ENCODE data around the gene GPR21. TPM values are rescaled to one million over a fixed set of nuclear protein-coding genes. Genes with fewer than 3 reads are reported as not detected.

Gene GPR21
- total RNA-seq, 1 experiment from 2014 or later = 1.1 TPM

DNA sequence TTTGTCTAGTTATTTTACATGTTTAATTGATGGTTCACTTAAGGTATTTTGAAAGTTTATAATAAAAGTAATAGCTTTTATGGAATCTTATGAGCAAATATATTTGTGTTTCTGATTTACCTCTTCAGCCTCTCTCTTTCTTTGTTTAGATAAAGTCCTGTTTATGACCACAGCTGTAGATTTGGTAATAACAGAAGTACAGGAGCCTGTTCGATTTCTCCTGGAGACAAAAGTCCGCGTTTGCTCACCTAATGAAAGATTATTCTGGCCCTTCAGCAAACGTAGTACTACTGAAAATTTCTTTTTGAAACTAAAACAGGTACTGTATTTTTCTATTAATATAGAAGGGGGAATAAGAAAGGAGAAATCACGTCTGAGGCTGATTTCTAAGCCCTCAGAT is 35.0 kb upstream of the GPR21 start:
- ChIA-PET POLR2A (no interaction called here), RAD21 (ENCODE audit: low non-redundant PET in 1 of 2, low total read pairs in 2 of 2, uncharacterized antibody in 2 of 2, unreplicated experiment in 2 of 2) (no interaction called here), CTCF (no interaction called here)
- H3K4me2 ChIP-seq (ENCODE audit: low read length) = no peak overlapping the region
- no peak overlapping the region for H2AFZ ChIP-seq (ENCODE audit: low read depth, low read length, poor library complexity, severe bottlenecking)
- no peak overlapping the region for H3K27ac ChIP-seq (ENCODE audit: low read depth, low read length)
- ATAC-seq (no peak), DNase-seq (ENCODE audit: low read depth, low spot score) (no peak)
- no peaks in the 10 kb centered on the region for H3K9me2 ChIP-seq (ENCODE audit: insufficient read depth)
- H3K36me3 ChIP-seq (ENCODE audit: control insufficient read depth in 1 of 2, insufficient read depth in 2 of 2, low read length in 2 of 2) = peaks cover 4 to 23% of the 10 kb centered on the region in 2 experiments; a peak in 2 of 4 replicates
- H3K27me3 ChIP-seq (ENCODE audit: insufficient read depth, low read length) = no peaks in the 10 kb centered on the region
- H3K4me1 ChIP-seq (ENCODE audit: control insufficient read depth in 1 of 2, insufficient read depth in 2 of 2, low read length in 2 of 2) = no peaks in the 10 kb centered on the region
- no peak overlapping the region for H3K4me3 ChIP-seq (replicated peaks in 1 of 2; ENCODE audit: low read depth in 1 of 2, low read length in 2 of 2)
- TF ChIP-seq YY1 (IDR thresholded peaks at IDR 0.05; ENCODE audit: extremely low read depth, insufficient replicate concordance, low read depth, low read length) = no peak
- TF ChIP-seq, protein P1, sequence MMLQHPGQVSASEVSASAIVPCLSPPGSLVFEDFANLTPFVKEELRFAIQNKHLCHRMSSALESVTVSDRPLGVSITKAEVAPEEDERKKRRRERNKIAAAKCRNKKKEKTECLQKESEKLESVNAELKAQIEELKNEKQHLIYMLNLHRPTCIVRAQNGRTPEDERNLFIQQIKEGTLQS (IDR thresholded peaks at IDR 0.05) = no peak
- no peak for TF ChIP-seq ELF1 (IDR thresholded peaks at IDR 0.05; ENCODE audit: borderline replicate concordance, low read depth)
- TF ChIP-seq EGR1 (IDR thresholded peaks at IDR 0.05; ENCODE audit: low read depth) = no peak
- TF ChIP-seq ZFX (IDR thresholded peaks at IDR 0.05) = no peak
- TF ChIP-seq, protein P2, sequence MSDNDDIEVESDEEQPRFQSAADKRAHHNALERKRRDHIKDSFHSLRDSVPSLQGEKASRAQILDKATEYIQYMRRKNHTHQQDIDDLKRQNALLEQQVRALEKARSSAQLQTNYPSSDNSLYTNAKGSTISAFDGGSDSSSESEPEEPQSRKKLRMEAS (IDR thresholded peaks at IDR 0.05) = no peak
- no peak for TF ChIP-seq JUND (IDR thresholded peaks at IDR 0.05)
- TF ChIP-seq ZNF274 (IDR thresholded peaks at IDR 0.05; ENCODE audit: low read depth, low read length) = no peak
- TF ChIP-seq EZH2 (IDR thresholded peaks at IDR 0.05) = no peak
- H3K9me3 ChIP-seq (ENCODE audit: control insufficient read depth in 1 of 2, insufficient read depth in 1 of 2, low read depth in 1 of 2, low read length in 2 of 2) = no peaks in the 10 kb centered on the region
- H4K20me1 ChIP-seq (ENCODE audit: insufficient read depth) = no peaks in the 10 kb centered on the region
- no peaks in the 10 kb centered on the region for H3K79me2 ChIP-seq (ENCODE audit: insufficient read depth, low read length)
- BruUV-seq (replicated peaks) = no TSS peak
- no peak overlapping the region for H3K9ac ChIP-seq (ENCODE audit: low read length)
- intact Hi-C loops (cut with micrococcal nuclease) = loop anchor here (10.0 kb wide), 2 partner anchors 94 to 534 kb away; partner anchors contain the start of gene RC3H2

DNA sequence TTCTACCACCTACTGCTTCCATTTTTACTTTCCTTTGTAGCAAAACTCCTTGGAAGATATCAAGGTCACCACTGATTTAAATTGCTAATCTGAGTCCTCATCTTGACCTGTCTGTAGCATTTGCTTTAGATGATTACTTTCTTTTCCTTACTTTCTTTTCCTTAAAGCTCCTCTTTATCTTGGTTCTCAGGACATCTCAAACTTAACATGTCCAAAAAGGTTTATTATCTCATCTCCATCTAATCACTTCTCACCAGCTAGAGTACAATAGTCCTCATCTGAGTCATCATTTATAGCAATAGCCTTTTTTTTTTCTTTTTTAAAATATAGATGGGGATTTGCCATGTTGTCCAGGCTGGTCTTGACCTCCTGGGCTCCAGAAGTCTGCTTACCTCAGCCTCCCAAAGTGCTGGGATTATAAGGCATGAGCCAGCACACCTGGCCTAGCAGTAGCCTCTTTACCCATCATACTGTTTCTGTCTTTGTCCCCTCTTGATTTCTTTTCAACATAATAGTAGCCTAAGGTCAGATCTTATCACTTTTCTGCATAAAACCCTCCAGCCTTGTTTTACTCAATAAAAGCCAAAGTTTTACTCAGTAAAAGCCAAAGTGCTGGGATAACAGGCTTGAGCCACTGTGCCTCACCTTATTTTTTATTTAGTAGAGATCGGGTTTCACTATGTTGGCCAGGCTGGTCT is 32.9 kb upstream of the GPR21 start:
- Histone ChIP-seq H2AFZ (ENCODE audit: low read depth, low read length, poor library complexity, severe bottlenecking) (no peak overlapping the region), H3K9me2 (ENCODE audit: insufficient read depth) (no peaks in the 10 kb centered on the region), H3K9ac (ENCODE audit: low read length) (no peak overlapping the region), H3K4me2 (ENCODE audit: low read length) (no peak overlapping the region), H3K79me2 (ENCODE audit: insufficient read depth, low read length) (no peaks in the 10 kb centered on the region), H3K9me3 (ENCODE audit: control insufficient read depth in 1 of 2, insufficient read depth in 1 of 2, low read depth in 1 of 2, low read length in 2 of 2) (no peaks in the 10 kb centered on the region), H4K20me1 (ENCODE audit: insufficient read depth) (no peaks in the 10 kb centered on the region), H3K27me3 (ENCODE audit: insufficient read depth, low read length) (no peaks in the 10 kb centered on the region), H3K27ac (ENCODE audit: low read depth, low read length) (no peak overlapping the region), H3K4me1 (ENCODE audit: control insufficient read depth in 1 of 2, insufficient read depth in 2 of 2, low read length in 2 of 2) (no peaks in the 10 kb centered on the region), H3K4me3 (replicated peaks in 1 of 2; ENCODE audit: low read depth in 1 of 2, low read length in 2 of 2) (no peak overlapping the region), H3K36me3 (ENCODE audit: control insufficient read depth in 1 of 2, insufficient read depth in 2 of 2, low read length in 2 of 2) (peaks cover 8 to 25% of the 10 kb centered on the region in 2 experiments; a peak in 3 of 4 replicates)
- intact Hi-C loops (cut with micrococcal nuclease) = no loop called here
- ChIA-PET CTCF (no interaction called here), RAD21 (ENCODE audit: low non-redundant PET in 1 of 2, low total read pairs in 2 of 2, uncharacterized antibody in 2 of 2, unreplicated experiment in 2 of 2) (no interaction called here), POLR2A (no interaction called here)
- no TSS peak for BruUV-seq (replicated peaks)
- DNase-seq (ENCODE audit: low read depth, low spot score) (no peak), ATAC-seq (no peak)
- TF ChIP-seq ELF1 (IDR thresholded peaks at IDR 0.05; ENCODE audit: borderline replicate concordance, low read depth) (no peak), CBX3 (IDR thresholded peaks at IDR 0.05; ENCODE audit: low read depth) (no peak), EZH2 (IDR thresholded peaks at IDR 0.05) (no peak), SP1 (IDR thresholded peaks at IDR 0.05; ENCODE audit: low read depth) (no peak), TCF7L2 (IDR thresholded peaks at IDR 0.05; ENCODE audit: borderline replicate concordance, extremely low read depth, insufficient read depth, insufficient read length) (no peak), CEBPB (IDR thresholded peaks at IDR 0.05; ENCODE audit: low read depth) (no peak)
- TF ChIP-seq, protein P3, sequence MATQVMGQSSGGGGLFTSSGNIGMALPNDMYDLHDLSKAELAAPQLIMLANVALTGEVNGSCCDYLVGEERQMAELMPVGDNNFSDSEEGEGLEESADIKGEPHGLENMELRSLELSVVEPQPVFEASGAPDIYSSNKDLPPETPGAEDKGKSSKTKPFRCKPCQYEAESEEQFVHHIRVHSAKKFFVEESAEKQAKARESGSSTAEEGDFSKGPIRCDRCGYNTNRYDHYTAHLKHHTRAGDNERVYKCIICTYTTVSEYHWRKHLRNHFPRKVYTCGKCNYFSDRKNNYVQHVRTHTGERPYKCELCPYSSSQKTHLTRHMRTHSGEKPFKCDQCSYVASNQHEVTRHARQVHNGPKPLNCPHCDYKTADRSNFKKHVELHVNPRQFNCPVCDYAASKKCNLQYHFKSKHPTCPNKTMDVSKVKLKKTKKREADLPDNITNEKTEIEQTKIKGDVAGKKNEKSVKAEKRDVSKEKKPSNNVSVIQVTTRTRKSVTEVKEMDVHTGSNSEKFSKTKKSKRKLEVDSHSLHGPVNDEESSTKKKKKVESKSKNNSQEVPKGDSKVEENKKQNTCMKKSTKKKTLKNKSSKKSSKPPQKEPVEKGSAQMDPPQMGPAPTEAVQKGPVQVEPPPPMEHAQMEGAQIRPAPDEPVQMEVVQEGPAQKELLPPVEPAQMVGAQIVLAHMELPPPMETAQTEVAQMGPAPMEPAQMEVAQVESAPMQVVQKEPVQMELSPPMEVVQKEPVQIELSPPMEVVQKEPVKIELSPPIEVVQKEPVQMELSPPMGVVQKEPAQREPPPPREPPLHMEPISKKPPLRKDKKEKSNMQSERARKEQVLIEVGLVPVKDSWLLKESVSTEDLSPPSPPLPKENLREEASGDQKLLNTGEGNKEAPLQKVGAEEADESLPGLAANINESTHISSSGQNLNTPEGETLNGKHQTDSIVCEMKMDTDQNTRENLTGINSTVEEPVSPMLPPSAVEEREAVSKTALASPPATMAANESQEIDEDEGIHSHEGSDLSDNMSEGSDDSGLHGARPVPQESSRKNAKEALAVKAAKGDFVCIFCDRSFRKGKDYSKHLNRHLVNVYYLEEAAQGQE (IDR thresholded peaks at IDR 0.05; ENCODE audit: low read depth) = no peak
- TF ChIP-seq, protein P4, sequence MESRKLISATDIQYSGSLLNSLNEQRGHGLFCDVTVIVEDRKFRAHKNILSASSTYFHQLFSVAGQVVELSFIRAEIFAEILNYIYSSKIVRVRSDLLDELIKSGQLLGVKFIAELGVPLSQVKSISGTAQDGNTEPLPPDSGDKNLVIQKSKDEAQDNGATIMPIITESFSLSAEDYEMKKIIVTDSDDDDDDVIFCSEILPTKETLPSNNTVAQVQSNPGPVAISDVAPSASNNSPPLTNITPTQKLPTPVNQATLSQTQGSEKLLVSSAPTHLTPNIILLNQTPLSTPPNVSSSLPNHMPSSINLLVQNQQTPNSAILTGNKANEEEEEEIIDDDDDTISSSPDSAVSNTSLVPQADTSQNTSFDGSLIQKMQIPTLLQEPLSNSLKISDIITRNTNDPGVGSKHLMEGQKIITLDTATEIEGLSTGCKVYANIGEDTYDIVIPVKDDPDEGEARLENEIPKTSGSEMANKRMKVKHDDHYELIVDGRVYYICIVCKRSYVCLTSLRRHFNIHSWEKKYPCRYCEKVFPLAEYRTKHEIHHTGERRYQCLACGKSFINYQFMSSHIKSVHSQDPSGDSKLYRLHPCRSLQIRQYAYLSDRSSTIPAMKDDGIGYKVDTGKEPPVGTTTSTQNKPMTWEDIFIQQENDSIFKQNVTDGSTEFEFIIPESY (IDR thresholded peaks at IDR 0.05; ENCODE audit: extremely low read depth, insufficient replicate concordance, low read length) = no peak

All from HCT116 (cell line).